ENCODE measurements around the gene MYO1A. TPM values are rescaled to one million over a fixed set of nuclear protein-coding genes. Genes with fewer than 3 reads are reported as not detected.

The MYO1A gene
- total and polyA plus RNA-seq, 2 of the 13 experiments (the other 11 are each of a cell fraction or from before 2014, with no cell fraction given), result 5.3 to 6.0 TPM

GRCh38 chr12:57018906-57019305 lies 31.0 kb downstream of the MYO1A start:
- in situ Hi-C loops (cut with HindIII; ENCODE audit: extremely low pct_ligation_motif_present, low pct_unique_long_range_greater_than_20kb) (no loop called here), intact Hi-C loops (cut with micrococcal nuclease; ENCODE audit: unreplicated experiment) (no loop called here)
- ATAC-seq (no peak), DNase-seq (ENCODE audit: low spot score) (no peak), FAIRE-seq (no peak)
- Histone ChIP-seq H3K4me2 (ENCODE audit: low read depth, low read length) (peak overlapping the region; percentile 52), H3K9ac (ENCODE audit: insufficient read depth, low read depth, low read length) (no peak overlapping the region; the same call in 1 of the 2 replicates), H3K27me3 (ENCODE audit: control insufficient read depth in 1 of 2, insufficient read depth in 2 of 2, low read length in 2 of 2) (peaks cover 0 to 28% of the 10 kb centered on the region in 2 experiments; a peak in 4 of 5 replicates), H3K79me2 (ENCODE audit: insufficient read depth, low read length) (no peaks in the 10 kb centered on the region), H3K36me3 (replicated peaks in 1 of 2; ENCODE audit: control insufficient read depth in 1 of 2, insufficient read depth in 2 of 2, low read length in 2 of 2) (no peaks in the 10 kb centered on the region), H3K4me1 (ENCODE audit: insufficient read depth, low read length) (peaks cover 31% of the 10 kb centered on the region), H3K4me3 (replicated peaks in 1 of 3; ENCODE audit: insufficient read depth in 1 of 3, low read depth in 2 of 3, low read length in 3 of 3) (no peak overlapping the region), H3K9me3 (ENCODE audit: low read length) (no peaks in the 10 kb centered on the region), H2AFZ (ENCODE audit: low read length) (no peak overlapping the region), H3K27ac (ENCODE audit: extremely low read length, insufficient read depth, low read length) (no peak overlapping the region), H4K20me1 (ENCODE audit: insufficient read depth, low read length) (no peaks in the 10 kb centered on the region)
- no TSS peak for BruUV-seq (replicated peaks)
- no peak for TF ChIP-seq ZNF431 (CRISPR knock-in tag; IDR thresholded peaks at IDR 0.05; ENCODE audit: borderline replicate concordance, low read depth)
- TF ChIP-seq STAT6 (CRISPR knock-in tag; IDR thresholded peaks at IDR 0.05; ENCODE audit: borderline replicate concordance), result no peak
- no peak for TF ChIP-seq ZNF468 (CRISPR knock-in tag; IDR thresholded peaks at IDR 0.05)
- no peak for TF ChIP-seq TRAFD1 (CRISPR knock-in tag; IDR thresholded peaks at IDR 0.05; ENCODE audit: borderline replicate concordance)
- no peak for TF ChIP-seq LBX2 (CRISPR knock-in tag; IDR thresholded peaks at IDR 0.05; ENCODE audit: borderline replicate concordance)
- ChIA-PET POLR2A (interaction anchor here (0.8 to 3.0 kb wide), 6 partner anchors 9 to 109 kb away, joined by 3 to 23 read pairs (median 5); partner anchors contain the start of genes MYO1A and STAT6), CTCF (ENCODE audit: low intra/inter-chr PET ratio, low total read pairs) (no interaction called here)
- 58% methylated on average over 1 of the region's 1 CpG for WGBS (ENCODE audit: low lambda C conversion rate)

Measured in HepG2 (cell line).